ENCODE measurements around the gene UBE2N.

DNA sequence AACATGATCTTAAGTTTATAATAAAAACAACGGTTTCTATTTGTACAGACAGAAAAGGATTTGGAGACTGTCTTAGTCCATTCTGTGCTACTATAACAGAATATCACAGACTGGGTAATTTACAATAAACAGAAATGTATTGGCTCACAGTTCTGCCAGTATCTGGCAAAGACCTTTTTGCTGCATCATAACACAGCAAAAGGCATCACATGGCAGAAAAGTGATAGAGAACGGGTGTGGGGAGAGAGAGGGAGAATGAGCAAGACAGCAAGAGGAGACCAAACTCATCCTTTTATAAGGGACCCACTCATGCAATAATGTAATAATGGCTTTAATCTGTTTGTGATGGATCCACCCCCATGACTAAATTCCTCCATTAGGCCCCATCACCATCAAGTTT lies 81.1 kb downstream of the UBE2N start:
- TF ChIP-seq, protein P1, sequence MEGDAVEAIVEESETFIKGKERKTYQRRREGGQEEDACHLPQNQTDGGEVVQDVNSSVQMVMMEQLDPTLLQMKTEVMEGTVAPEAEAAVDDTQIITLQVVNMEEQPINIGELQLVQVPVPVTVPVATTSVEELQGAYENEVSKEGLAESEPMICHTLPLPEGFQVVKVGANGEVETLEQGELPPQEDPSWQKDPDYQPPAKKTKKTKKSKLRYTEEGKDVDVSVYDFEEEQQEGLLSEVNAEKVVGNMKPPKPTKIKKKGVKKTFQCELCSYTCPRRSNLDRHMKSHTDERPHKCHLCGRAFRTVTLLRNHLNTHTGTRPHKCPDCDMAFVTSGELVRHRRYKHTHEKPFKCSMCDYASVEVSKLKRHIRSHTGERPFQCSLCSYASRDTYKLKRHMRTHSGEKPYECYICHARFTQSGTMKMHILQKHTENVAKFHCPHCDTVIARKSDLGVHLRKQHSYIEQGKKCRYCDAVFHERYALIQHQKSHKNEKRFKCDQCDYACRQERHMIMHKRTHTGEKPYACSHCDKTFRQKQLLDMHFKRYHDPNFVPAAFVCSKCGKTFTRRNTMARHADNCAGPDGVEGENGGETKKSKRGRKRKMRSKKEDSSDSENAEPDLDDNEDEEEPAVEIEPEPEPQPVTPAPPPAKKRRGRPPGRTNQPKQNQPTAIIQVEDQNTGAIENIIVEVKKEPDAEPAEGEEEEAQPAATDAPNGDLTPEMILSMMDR (conservative IDR thresholded peaks at IDR 0.05) = no peak
- no peak for TF ChIP-seq ZFX (IDR thresholded peaks at IDR 0.05)

All from C4-2B (cell line).